ENCODE data around the gene NTSR1.

NTSR1 gene

DNA sequence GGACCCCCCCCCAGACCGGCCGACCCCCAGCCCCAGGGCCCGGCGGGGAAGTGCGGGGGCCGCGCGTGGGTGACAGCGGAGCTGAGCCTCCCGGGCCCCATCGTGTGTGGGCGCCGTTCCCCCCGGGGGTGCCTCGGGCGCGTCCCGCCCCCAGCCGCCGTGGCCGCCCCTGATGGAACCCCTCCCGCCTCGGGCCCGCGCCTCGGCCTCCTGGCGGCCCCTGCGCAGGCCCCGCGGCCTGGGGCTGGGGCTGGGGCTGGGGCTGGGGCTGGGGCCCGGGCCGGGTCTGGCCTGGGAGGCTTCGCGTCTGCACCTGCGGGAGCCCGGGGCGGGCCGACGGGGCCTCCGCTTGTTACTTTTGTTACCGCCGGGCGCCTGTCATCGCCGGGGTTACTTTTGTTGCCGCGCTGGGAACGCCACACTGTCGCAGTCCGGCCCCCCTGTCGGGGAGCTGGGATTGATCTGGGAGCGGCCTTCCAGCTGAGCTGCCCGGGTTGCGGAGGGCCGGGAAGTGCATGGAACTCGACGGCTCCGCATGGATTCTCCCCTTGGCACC is 96.6 kb downstream of the NTSR1 start:
- DNase-seq: no peak

- DNase-seq: peak; percentile 88 to 89
These were observed 97.2 kb downstream of the NTSR1 start for GRCh38 chr20:62805711-62806382.

GRCh38 chr20:62806383-62807050 is 97.9 kb downstream of the NTSR1 start:
- DNase-seq: no peak

- DNase-seq: no peak
These were observed 99.0 kb downstream of the NTSR1 start for GRCh38 chr20:62807444-62808210.

GRCh38 chr20:62808211-62808865 is 99.7 kb downstream of the NTSR1 start:
- DNase-seq: peak; percentile 52 to 68

- DNase-seq: no peak
These were observed 101.1 kb downstream of the NTSR1 start for GRCh38 chr20:62809530-62810428.

- no peak for DNase-seq
These were observed 102.7 kb downstream of the NTSR1 start for GRCh38 chr20:62811320-62811719.

DNA sequence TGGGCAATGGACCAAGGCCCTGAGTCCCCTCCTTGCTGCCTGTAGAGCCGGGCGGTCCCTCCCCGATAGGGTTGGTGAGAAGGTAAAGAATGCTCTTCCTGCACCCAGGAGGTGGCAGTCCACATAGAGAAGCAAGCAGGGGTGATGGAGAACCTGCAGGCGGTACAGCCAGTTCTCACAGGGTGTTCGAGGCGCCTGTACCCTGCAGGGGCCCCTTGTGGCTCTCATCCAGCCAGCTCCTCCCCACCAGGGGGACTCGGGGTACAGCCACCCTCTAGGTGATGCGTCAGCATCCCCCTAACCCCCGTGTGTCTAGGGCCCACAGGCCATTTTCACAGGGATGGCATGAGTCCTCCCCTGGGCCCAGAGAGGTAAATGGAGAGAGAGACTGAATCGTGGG is 103.1 kb downstream of the NTSR1 start:
- DNase-seq: no peak

Data from inflammatory macrophage (primary cell).